Smooth muscle cell (in vitro differentiated cells): ENCODE data around the gene ACSL6. TPM values are rescaled to one million over a fixed set of nuclear protein-coding genes. Genes with fewer than 3 reads are reported as not detected.

ENCODE experiments used
- DNase-seq: peaks from one replicate; lab custom pipeline; 2025; ENCODE audit not compliant: unreplicated experiment; lab: John Stamatoyannopoulos, UW
- H2AFZ ChIP-seq: fragments of 200-600 bp; sonication (generic); 2 replicates; pipeline ENCODE4 v1.6.0; 2016; ENCODE audit warnings: antibody characterized with exemption, low read depth, mild to moderate bottlenecking
- H3F3A ChIP-seq: fragments of 200-600 bp; sonication (generic); 2 replicates; pipeline ENCODE4 v1.6.0; 2017; ENCODE audit warnings: antibody characterized with exemption, low read depth
- H3K27ac ChIP-seq: fragments of 200-600 bp; sonication (generic); 2 replicates; pipeline ENCODE4 v1.5.1; 2016; ENCODE audit warnings: low read depth, mild to moderate bottlenecking
- H3K27me3 ChIP-seq: fragments of 200-600 bp; sonication (generic); 2 replicates; pipeline ENCODE4 v1.6.1; 2016; ENCODE audit warnings: low read depth, mild to moderate bottlenecking
- H3K36me3 ChIP-seq: fragments of 200-600 bp; sonication (generic); 2 replicates; pipeline ENCODE4 v1.5.1; 2016; ENCODE audit warnings: low read depth
- H3K4me1 ChIP-seq: fragments of 200-600 bp; sonication (generic); 2 replicates; pipeline ENCODE4 v1.5.1; 2016; ENCODE audit warnings: low read depth
- H3K4me2 ChIP-seq: fragments of 200-600 bp; sonication (generic); 2 replicates; pipeline ENCODE4 v1.6.0; 2016; ENCODE audit warnings: mild to moderate bottlenecking
- H3K4me3 ChIP-seq: fragments of 200-600 bp; sonication (generic); 2 replicates; pipeline ENCODE4 v1.5.1; 2016; ENCODE audit warnings: mild to moderate bottlenecking
- H3K79me2 ChIP-seq: fragments of 200-600 bp; sonication (generic); 2 replicates; pipeline ENCODE4 v1.6.0; 2016; ENCODE audit warnings: low read depth, mild to moderate bottlenecking
- H3K9ac ChIP-seq: fragments of 200-600 bp; sonication (generic); 2 replicates; pipeline ENCODE4 v1.6.0; 2016; ENCODE audit warnings: low read depth
- H3K9me3 ChIP-seq: fragments of 200-600 bp; sonication (generic); replicated peaks from 2 replicates; pipeline ENCODE4 v1.5.1; 2016; ENCODE audit warnings: low read depth
- H4K20me1 ChIP-seq: fragments of 200-600 bp; sonication (generic); 2 replicates; pipeline ENCODE4 v1.6.0; 2016; ENCODE audit warnings: low read depth
- WGBS: methylation state at CpG from one replicate; pipeline ENCODE4 v1.1.7; 2016; ENCODE audit warnings: low lambda C conversion rate; 5-methylcytosine and 5-hydroxymethylcytosine counted together
- polyA plus RNA-seq: library from polyadenylated mRNA; unstranded; fragments of >200 nt; fragmentation: Nextera tagmentation; extraction: Ambion mirVana; gene quantifications from 2 replicates; pipeline ENCODE4 v1.2.1, GENCODE V29; 2016
- total RNA-seq: library from RNA; depleted of rRNA; stranded (reverse); fragments of >200 nt; gene quantifications from 2 replicates; pipeline ENCODE4 v1.2.3, GENCODE V29; 2014
- TF ChIP-seq, protein P1 (sequence below): fragments of 200-600 bp; sonication (generic); IDR thresholded peaks from 2 replicates; pipeline ENCODE4 v1.5.1; 2017; ENCODE audit warnings: borderline replicate concordance, mild to moderate bottlenecking, antibody characterized with exemption; ENCODE audit not compliant: insufficient read depth, poor library complexity, severe bottlenecking

The ACSL6 gene
- total and polyA plus RNA-seq, 2 experiments from 2014 or later = not detected

DNA sequence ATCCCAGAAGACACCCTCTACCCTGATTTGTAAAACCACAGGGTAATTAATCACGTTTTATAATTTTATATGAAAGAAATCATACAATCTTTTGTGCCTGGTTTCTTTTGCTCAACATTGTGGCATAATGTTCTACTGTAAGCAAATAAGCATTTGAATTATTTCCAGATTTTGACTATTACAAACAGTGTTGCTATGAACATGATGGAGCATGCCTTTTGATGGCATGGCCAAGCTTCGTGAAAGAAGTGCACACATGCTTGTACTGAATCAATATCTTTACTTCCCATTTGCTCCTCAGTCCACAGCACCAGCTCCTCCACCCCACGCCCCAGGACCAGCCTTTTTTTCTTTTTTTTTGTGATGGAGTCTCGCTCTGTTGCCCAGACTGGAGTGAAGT is 29.9 kb downstream of the ACSL6 start:
- Histone ChIP-seq H3K9me3 (no peaks in the 10 kb centered on the region), H3K4me2 (no peak overlapping the region), H2AFZ (no peak overlapping the region), H3K4me3 (no peak overlapping the region), H4K20me1 (no peaks in the 10 kb centered on the region), H3F3A (no peaks in the 10 kb centered on the region), H3K36me3 (no peaks in the 10 kb centered on the region), H3K27me3 (no peaks in the 10 kb centered on the region), H3K9ac (no peak overlapping the region), H3K79me2 (no peaks in the 10 kb centered on the region), H3K4me1 (no peaks in the 10 kb centered on the region), H3K27ac (no peak overlapping the region)
- 92% methylated on average over 4 of the region's 4 CpGs for WGBS
- DNase-seq = no peak
- TF ChIP-seq, protein P1, sequence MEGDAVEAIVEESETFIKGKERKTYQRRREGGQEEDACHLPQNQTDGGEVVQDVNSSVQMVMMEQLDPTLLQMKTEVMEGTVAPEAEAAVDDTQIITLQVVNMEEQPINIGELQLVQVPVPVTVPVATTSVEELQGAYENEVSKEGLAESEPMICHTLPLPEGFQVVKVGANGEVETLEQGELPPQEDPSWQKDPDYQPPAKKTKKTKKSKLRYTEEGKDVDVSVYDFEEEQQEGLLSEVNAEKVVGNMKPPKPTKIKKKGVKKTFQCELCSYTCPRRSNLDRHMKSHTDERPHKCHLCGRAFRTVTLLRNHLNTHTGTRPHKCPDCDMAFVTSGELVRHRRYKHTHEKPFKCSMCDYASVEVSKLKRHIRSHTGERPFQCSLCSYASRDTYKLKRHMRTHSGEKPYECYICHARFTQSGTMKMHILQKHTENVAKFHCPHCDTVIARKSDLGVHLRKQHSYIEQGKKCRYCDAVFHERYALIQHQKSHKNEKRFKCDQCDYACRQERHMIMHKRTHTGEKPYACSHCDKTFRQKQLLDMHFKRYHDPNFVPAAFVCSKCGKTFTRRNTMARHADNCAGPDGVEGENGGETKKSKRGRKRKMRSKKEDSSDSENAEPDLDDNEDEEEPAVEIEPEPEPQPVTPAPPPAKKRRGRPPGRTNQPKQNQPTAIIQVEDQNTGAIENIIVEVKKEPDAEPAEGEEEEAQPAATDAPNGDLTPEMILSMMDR = no peak

DNA sequence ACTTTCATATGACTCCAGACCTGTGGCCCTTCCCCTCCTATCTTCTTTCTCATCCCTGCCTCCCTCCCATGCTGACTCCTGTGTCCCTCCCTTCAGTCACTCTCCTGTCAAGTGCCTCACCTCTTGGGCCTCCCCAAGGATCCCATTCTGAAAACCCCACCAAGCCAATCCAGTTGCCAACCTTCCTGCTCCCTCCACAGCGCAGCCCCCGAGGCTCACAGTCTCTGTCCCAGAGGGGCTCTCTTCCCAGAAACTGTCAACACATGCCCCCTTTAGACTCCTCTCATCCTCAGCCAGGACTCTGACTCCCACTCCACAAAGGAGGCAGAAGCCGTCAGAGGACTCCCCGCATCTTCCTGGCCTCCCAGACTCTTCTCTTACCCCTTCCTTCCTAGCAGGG is 30.8 kb downstream of the ACSL6 start:
- Histone ChIP-seq H3K4me3 (no peak overlapping the region), H2AFZ (no peak overlapping the region)
- 78% methylated on average over 4 of the region's 4 CpGs for WGBS

DNA sequence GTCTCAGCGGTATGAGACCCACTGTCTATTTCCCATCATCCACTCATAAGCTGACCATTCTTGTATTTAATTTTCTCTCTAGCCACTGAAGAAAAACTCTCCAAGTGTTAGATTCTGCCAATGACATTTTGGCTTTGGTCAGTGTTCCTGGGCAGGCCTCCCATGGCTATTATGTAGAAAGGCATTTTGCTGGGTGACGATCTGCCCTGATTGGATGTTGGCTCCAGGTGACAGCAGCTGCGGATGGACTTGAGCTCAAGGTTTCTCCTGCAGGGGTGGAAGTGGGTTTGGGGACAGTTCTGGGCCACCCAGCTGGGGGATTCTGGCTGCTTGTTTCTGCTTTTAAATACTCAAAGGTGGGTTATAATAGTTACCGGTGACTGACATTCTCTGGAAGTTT is 31.6 kb downstream of the ACSL6 start:
- H3K9ac ChIP-seq = no peak overlapping the region
- WGBS = 97% methylated on average over 4 of the region's 4 CpGs
- no peak overlapping the region for H2AFZ ChIP-seq
- no peak overlapping the region for H3K4me3 ChIP-seq
- H4K20me1 ChIP-seq = no peaks in the 10 kb centered on the region
- H3F3A ChIP-seq = no peaks in the 10 kb centered on the region
- TF ChIP-seq, protein P1 = no peak
- no peak for DNase-seq
- H3K9me3 ChIP-seq = no peaks in the 10 kb centered on the region
- H3K79me2 ChIP-seq = no peaks in the 10 kb centered on the region
- no peak overlapping the region for H3K27ac ChIP-seq
- H3K27me3 ChIP-seq = no peaks in the 10 kb centered on the region
- H3K36me3 ChIP-seq = no peaks in the 10 kb centered on the region
- no peak overlapping the region for H3K4me2 ChIP-seq
- no peaks in the 10 kb centered on the region for H3K4me1 ChIP-seq

More for the DNA sequence above, 30.8 kb downstream of the ACSL6 start:
- no peaks in the 10 kb centered on the region for H3K79me2 ChIP-seq
- H3F3A ChIP-seq = no peaks in the 10 kb centered on the region
- no peaks in the 10 kb centered on the region for H4K20me1 ChIP-seq
- no peaks in the 10 kb centered on the region for H3K36me3 ChIP-seq
- H3K4me1 ChIP-seq = no peaks in the 10 kb centered on the region
- H3K27me3 ChIP-seq = no peaks in the 10 kb centered on the region
- TF ChIP-seq, protein P1 = no peak
- H3K9me3 ChIP-seq = no peaks in the 10 kb centered on the region
- no peak overlapping the region for H3K27ac ChIP-seq
- no peak overlapping the region for H3K4me2 ChIP-seq
- H3K9ac ChIP-seq = no peak overlapping the region
- no peak for DNase-seq

DNA sequence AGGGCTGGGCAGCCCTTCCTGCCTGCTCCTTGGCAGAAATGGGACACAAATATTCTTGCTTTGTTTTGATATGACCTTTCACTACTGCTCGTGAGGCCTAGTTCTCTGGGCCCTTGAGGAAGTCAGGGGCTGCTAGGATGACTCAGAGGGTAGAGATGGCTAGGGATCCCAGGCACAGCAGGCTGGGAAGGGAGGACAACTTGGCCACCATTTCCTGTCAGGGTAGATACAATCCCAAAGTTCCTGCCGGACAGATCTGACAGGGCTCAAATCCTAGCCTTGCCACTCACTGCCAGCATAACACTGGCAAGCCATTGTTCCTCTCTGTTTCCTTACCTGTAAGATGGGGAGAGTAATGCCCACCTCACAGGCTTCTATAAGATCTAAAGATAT is 34.2 kb downstream of the ACSL6 start:
- no peak overlapping the region for H3K4me3 ChIP-seq
- DNase-seq = no peak
- no peaks in the 10 kb centered on the region for H3K9me3 ChIP-seq
- no peak overlapping the region for H2AFZ ChIP-seq
- no peak overlapping the region for H3K9ac ChIP-seq
- no peaks in the 10 kb centered on the region for H3K4me1 ChIP-seq
- no peaks in the 10 kb centered on the region for H4K20me1 ChIP-seq
- H3K27me3 ChIP-seq = no peaks in the 10 kb centered on the region
- H3F3A ChIP-seq = no peaks in the 10 kb centered on the region
- WGBS = 58% methylated on average over 2 of the region's 2 CpGs
- H3K4me2 ChIP-seq = no peak overlapping the region
- TF ChIP-seq, protein P1 = no peak
- H3K79me2 ChIP-seq = no peaks in the 10 kb centered on the region
- no peak overlapping the region for H3K27ac ChIP-seq
- H3K36me3 ChIP-seq = no peaks in the 10 kb centered on the region
